Stimulated activated naive CD4-positive, alpha-beta T cell treated with Interleukin-2 at 50 U/mL for 16 hours (primary cell): Measurements from ENCODE around the gene NTNG1.

ENCODE experiments used
- DNase-seq: peaks from one replicate; lab custom pipeline; 2025; lab: John Stamatoyannopoulos, UW

Gene NTNG1

GRCh38 chr1:107510347-107510746 lies 369.5 kb downstream of the NTNG1 start:
- DNase-seq = no peak

- no peak for DNase-seq
Measured at GRCh38 chr1:107512836-107513235, 372.0 kb downstream of the NTNG1 start.

- no peak for DNase-seq
Measured at GRCh38 chr1:107514841-107515240, 374.0 kb downstream of the NTNG1 start.

- DNase-seq = no peak
Measured at GRCh38 chr1:107515702-107516101, 374.9 kb downstream of the NTNG1 start.

- DNase-seq = no peak
Measured at GRCh38 chr1:107523061-107523460, 382.2 kb downstream of the NTNG1 start.

GRCh38 chr1:107523736-107524135 lies 382.9 kb downstream of the NTNG1 start:
- no peak for DNase-seq

GRCh38 chr1:107524301-107524700 lies 383.5 kb downstream of the NTNG1 start:
- DNase-seq = no peak

GRCh38 chr1:107525145-107525544 lies 384.3 kb downstream of the NTNG1 start:
- no peak for DNase-seq

- no peak for DNase-seq
Measured at GRCh38 chr1:107525961-107526360, 385.1 kb downstream of the NTNG1 start.

GRCh38 chr1:107526524-107527198 lies 385.8 kb downstream of the NTNG1 start:
- DNase-seq = no peak

GRCh38 chr1:107529511-107530149 lies 388.8 kb downstream of the NTNG1 start:
- DNase-seq = no peak

GRCh38 chr1:107530543-107530942 lies 389.7 kb downstream of the NTNG1 start:
- no peak for DNase-seq

GRCh38 chr1:107531065-107531908 lies 390.4 kb downstream of the NTNG1 start:
- DNase-seq = no peak

GRCh38 chr1:107532318-107532717 lies 391.5 kb downstream of the NTNG1 start:
- DNase-seq = no peak
